A549 (cell line): Measurements from ENCODE around the gene XPC. TPM values are rescaled to one million over a fixed set of nuclear protein-coding genes. Genes with fewer than 3 reads are reported as not detected.

ENCODE experiments used
- ATAC-seq, 2 experiments: fragments of 200-7000 bp in 1 of 2; fragments of >200 bp in 1 of 2; cut with Nextera tagmentation in 1 of 2; cut with Tn5 transposase in 1 of 2; 3 replicates each; pipeline versions ENCODE4 v1.8.0 to v1.9.1; 2018 to 2020; ENCODE audit warnings: mild to moderate bottlenecking in 1 of 2, moderate library complexity in 1 of 2
- CTCF ChIA-PET: fragments of 300-600 bp; sonication (Branson Sonifier 250); formaldehyde crosslinking; extraction: SDS; loops from one replicate; lab custom pipeline; 2021; ENCODE audit warnings: antibody characterized with exemption, inconsistent platforms; lab: Yijun Ruan, JAX
- POLR2A ChIA-PET: fragments of 350-600 bp; formaldehyde crosslinking; extraction: SDS; loops from one replicate; lab custom pipeline; 2021; ENCODE audit warnings: antibody characterized with exemption, inconsistent platforms; lab: Yijun Ruan, JAX
- DNase-seq, 2 experiments: peaks; one replicate each; pipeline versions ENCODE4 v3.0.0 to v3.0.0-alpha.2; 2011 to 2016; ENCODE audit warnings: low read depth in 1 of 2, low spot score in 1 of 2
- FAIRE-seq: peaks from 2 replicates; lab custom pipeline; 2011; peaks lifted over from hg19 to GRCh38; lab: Jason Lieb, UNC
- H3K27ac ChIP-seq, 2 experiments: fragments of >200 bp; sonication (Bioruptor Twin); formaldehyde crosslinking; 3 replicates each; pipeline ENCODE4 v1.5.1; 2016 to 2017
- H3K4me1 ChIP-seq: fragments of >200 bp; sonication (Bioruptor Twin); formaldehyde crosslinking; 3 replicates; pipeline ENCODE4 v1.6.1; 2016
- H3K4me2 ChIP-seq: fragments of >200 bp; sonication (Bioruptor Twin); formaldehyde crosslinking; 3 replicates; pipeline ENCODE4 v1.6.1; 2016
- H3K4me3 ChIP-seq: fragments of >200 bp; sonication (Bioruptor Twin); formaldehyde crosslinking; 3 replicates; pipeline ENCODE4 v1.5.1; 2016
- H3K9me3 ChIP-seq: fragments of >200 bp; sonication (Bioruptor Twin); formaldehyde crosslinking; 3 replicates; pipeline ENCODE4 v1.6.1; 2016
- CBX8 ChIP-seq: fragments of 200-600 bp; sonication (generic); IDR thresholded peaks from 2 replicates; pipeline ENCODE4 v1.6.1; 2016
- CEBPB ChIP-seq, 2 experiments: fragments of >200 bp in 1 of 2; sonication (Bioruptor Twin) in 1 of 2; formaldehyde crosslinking in 1 of 2; IDR thresholded peaks; 2 replicates each; pipeline ENCODE4 v1.6.1; 2012 to 2016
- CHD4 ChIP-seq: fragments of 200-600 bp; sonication (generic); IDR thresholded peaks from 2 replicates; pipeline ENCODE4 v1.6.1; 2016; ENCODE audit warnings: antibody characterized with exemption, mild to moderate bottlenecking, borderline replicate concordance
- CTCF ChIP-seq: fragments of >200 bp; sonication (Bioruptor Twin); formaldehyde crosslinking; IDR thresholded peaks from 3 replicates; pipeline ENCODE4 v1.5.1; 2016
- EHF ChIP-seq: fragments of 250-450 bp; sonication (Bioruptor Pico); IDR thresholded peaks from 2 replicates; pipeline ENCODE4 v1.5.0; 2020; ENCODE audit warnings: mild to moderate bottlenecking
- EP300 ChIP-seq, 2 experiments: fragments of >200 bp; sonication (Bioruptor Twin); formaldehyde crosslinking; IDR thresholded peaks; 2 replicates in 1 of 2; 3 replicates in 1 of 2; pipeline ENCODE4 v1.6.1; 2016 to 2017
- ESRRA ChIP-seq: fragments of 150-350 bp; IDR thresholded peaks from 2 replicates; pipeline ENCODE4 v1.6.1; 2014; ENCODE audit warnings: mild to moderate bottlenecking, low read length, borderline replicate concordance
- FOXS1 ChIP-seq: fragments of 250-450 bp; sonication (Bioruptor Pico); IDR thresholded peaks from 2 replicates; pipeline ENCODE4 v1.5.0; 2020; ENCODE audit warnings: mild to moderate bottlenecking, moderate library complexity
- GATA3 ChIP-seq: IDR thresholded peaks from 2 replicates; pipeline ENCODE4 v1.6.1; 2012; ENCODE audit warnings: borderline replicate concordance
- HEYL ChIP-seq: fragments of 250-450 bp; sonication (Bioruptor Pico); IDR thresholded peaks from 2 replicates; pipeline ENCODE4 v1.8.0; 2021; ENCODE audit warnings: mild to moderate bottlenecking, moderate library complexity
- HOXB13 ChIP-seq: fragments of 250-450 bp; sonication (Bioruptor Pico); IDR thresholded peaks from 2 replicates; pipeline ENCODE4 v1.5.0; 2020; ENCODE audit warnings: low read depth, mild to moderate bottlenecking, moderate library complexity
- JUN ChIP-seq, 2 experiments: fragments of >200 bp; sonication (Bioruptor Twin); formaldehyde crosslinking; IDR thresholded peaks; 2 replicates in 1 of 2; 3 replicates in 1 of 2; pipeline ENCODE4 v1.6.1; 2016 to 2017
- NPAS2 ChIP-seq: fragments of 250-450 bp; sonication (Bioruptor Pico); IDR thresholded peaks from 2 replicates; pipeline ENCODE4 v1.8.0; 2022; ENCODE audit warnings: mild to moderate bottlenecking, moderate library complexity, borderline replicate concordance
- PBX3 ChIP-seq: IDR thresholded peaks from 2 replicates; pipeline ENCODE4 v1.6.1; 2012
- PHF8 ChIP-seq: fragments of 200-600 bp; sonication (generic); IDR thresholded peaks from 2 replicates; pipeline ENCODE4 v1.6.1; 2016; ENCODE audit warnings: low read depth, mild to moderate bottlenecking, antibody characterized with exemption, moderate library complexity, borderline replicate concordance
- POLR2A ChIP-seq: IDR thresholded peaks from 2 replicates; pipeline ENCODE4 v1.6.1; 2012; ENCODE audit warnings: mild to moderate bottlenecking, low read length
- RARB ChIP-seq: fragments of 250-450 bp; sonication (Bioruptor Pico); IDR thresholded peaks from 2 replicates; pipeline ENCODE4 v1.8.0; 2021; ENCODE audit warnings: mild to moderate bottlenecking, moderate library complexity
- RNF2 ChIP-seq: fragments of 200-600 bp; sonication (generic); IDR thresholded peaks from 2 replicates; pipeline ENCODE4 v1.6.1; 2016; ENCODE audit warnings: low read depth, mild to moderate bottlenecking, antibody characterized with exemption, moderate library complexity, borderline replicate concordance
- SMC3 ChIP-seq: fragments of >200 bp; sonication (Bioruptor Twin); formaldehyde crosslinking; IDR thresholded peaks from 3 replicates; pipeline ENCODE4 v1.6.1; 2018; ENCODE audit warnings: inconsistent platforms
- USF2 ChIP-seq: fragments of 450-650 bp; IDR thresholded peaks from 2 replicates; pipeline ENCODE4 v1.6.1; 2014; ENCODE audit warnings: antibody characterized with exemption
- ZFP36 ChIP-seq: fragments of 450-650 bp; IDR thresholded peaks from 2 replicates; pipeline ENCODE4 v1.6.1; 2014; ENCODE audit warnings: borderline replicate concordance; ENCODE audit not compliant: partially characterized antibody
- ZNF302 ChIP-seq: fragments of 250-450 bp; sonication (Bioruptor Pico); IDR thresholded peaks from 2 replicates; pipeline ENCODE4 v1.9.0; 2021; ENCODE audit warnings: inconsistent platforms, mild to moderate bottlenecking, moderate library complexity
- WGBS: methylation state at CpG from one replicate; pipeline ENCODE4 v1.1.6; 2017; ENCODE audit errors: missing lambda C conversion rate; 5-methylcytosine and 5-hydroxymethylcytosine counted together
- polyA plus RNA-seq, 4 experiments: library from polyadenylated mRNA; depleted of rRNA in 3 of 4; stranded (reverse); fragments of >200 nt; fragmentation: RNase III in 1 of 4; extraction: RNeasy Plus Mini Kit Qiagen cat#74134 plus additional on column Dnase treatment in 1 of 4; gene quantifications; 2 replicates in 3 of 4; 3 replicates in 1 of 4; pipeline ENCODE4 v1.2.3, GENCODE V29; 2011 to 2017
- TF ChIP-seq, protein P1 (sequence below): fragments of 200-600 bp; sonication (generic); IDR thresholded peaks from 2 replicates; pipeline ENCODE4 v1.6.1; 2016; ENCODE audit warnings: antibody characterized with exemption, mild to moderate bottlenecking, moderate library complexity

XPC gene
- polyA plus RNA-seq, 2 of the 4 experiments (the other 2 are of a cell fraction) = 35.4 to 36.3 TPM

GRCh38 chr3:14208168-14208567 lies 29.8 kb upstream of the XPC start (continued):
- no peak for TF ChIP-seq NPAS2 (CRISPR knock-in tag)
- no peak for TF ChIP-seq CBX8
- TF ChIP-seq, all 56 proteins: peak for 0

DNA sequence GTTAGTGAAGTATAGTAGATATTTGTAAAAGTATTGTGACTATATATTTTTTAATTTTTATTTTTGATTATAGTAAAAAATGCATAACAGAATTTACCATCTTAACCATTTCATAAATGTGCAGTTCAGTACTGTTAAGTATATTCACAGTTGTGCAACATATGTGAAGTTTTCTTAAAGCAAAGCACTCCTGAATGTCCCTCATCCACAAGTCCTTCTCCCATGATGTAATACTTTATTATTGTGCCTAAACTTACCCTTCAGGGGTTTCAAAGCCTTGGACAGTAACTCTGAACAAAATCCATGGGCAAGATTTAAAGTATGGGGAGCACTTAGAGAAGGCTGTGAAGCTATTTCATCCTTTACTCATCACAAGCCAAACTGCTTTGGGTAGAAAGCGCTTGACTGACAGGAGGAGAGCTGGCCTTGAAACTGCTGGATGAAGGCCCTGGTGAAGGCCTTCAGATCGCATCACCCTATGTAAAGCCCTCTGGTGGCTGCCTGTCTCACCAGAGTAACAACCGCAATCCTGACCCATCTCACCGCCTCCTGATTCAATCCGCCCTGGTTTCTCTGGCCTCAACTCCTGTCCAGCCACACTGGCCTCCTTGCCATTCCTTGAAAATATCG lies 28.3 kb upstream of the XPC start:
- Histone ChIP-seq H3K4me1 (no peaks in the 10 kb centered on the region), H3K4me2 (no peak overlapping the region), H3K4me3 (no peak overlapping the region), H3K27ac (no peak overlapping the region), H3K9me3 (no peaks in the 10 kb centered on the region)
- ATAC-seq (peak in 1 of 2 experiments; percentile 26; a peak in 1 of 6 replicates), FAIRE-seq (no peak), DNase-seq (no peak)
- WGBS = 80% methylated on average over 6 of the region's 6 CpGs
- no peak for TF ChIP-seq ZFP36
- TF ChIP-seq PBX3 = no peak
- no peak for TF ChIP-seq RARB (CRISPR knock-in tag)
- no peak for TF ChIP-seq ZNF302
- no peak for TF ChIP-seq SMC3
- TF ChIP-seq HOXB13 = no peak
- no peak for TF ChIP-seq GATA3
- TF ChIP-seq CBX8 = no peak
- TF ChIP-seq POLR2A = no peak
- no peak for TF ChIP-seq CHD4
- no peak for TF ChIP-seq ESRRA
- TF ChIP-seq JUN (IDR thresholded peaks at IDR 0.05) = no peak
- no peak for TF ChIP-seq USF2
- TF ChIP-seq PHF8 = no peak
- TF ChIP-seq HEYL (CRISPR knock-in tag) = no peak
- TF ChIP-seq RNF2 = no peak
- no peak for TF ChIP-seq EHF (CRISPR knock-in tag)
- no peak for TF ChIP-seq EP300 (IDR thresholded peaks at IDR 0.05)
- TF ChIP-seq FOXS1 (CRISPR knock-in tag) = no peak
- POLR2A ChIA-PET = interaction anchor here (1.4 kb wide), 1 partner anchor 28 kb away, joined by 3 read pairs; the partner anchor contains the start of genes LSM3 and XPC
- CTCF ChIA-PET = interaction anchor here (0.9 to 5.0 kb wide), 5 partner anchors 10 to 341 kb away, joined by 3 to 34 read pairs (median 3); no protein-coding TSS in a partner anchor

- 81% methylated on average over 11 of the region's 11 CpGs for WGBS
- ChIA-PET CTCF (interaction anchor here (0.6 to 5.4 kb wide), 40 partner anchors 9 to 716 kb away, joined by 3 to 69 read pairs (median 8); partner anchors contain the start of gene CCDC174), POLR2A (no interaction called here)
- H3K27ac ChIP-seq = no peak overlapping the region
- DNase-seq (no peak), FAIRE-seq (no peak), ATAC-seq (no peak)
- no peak overlapping the region for H3K4me2 ChIP-seq
- no peaks in the 10 kb centered on the region for H3K4me1 ChIP-seq
- no peak overlapping the region for H3K4me3 ChIP-seq
- H3K9me3 ChIP-seq = no peaks in the 10 kb centered on the region
- TF ChIP-seq CTCF = no peak
- TF ChIP-seq GATA3 = 0 out of 2 replicates have a peak, but pooled peaks have one; percentile 13
- TF ChIP-seq, protein P1, sequence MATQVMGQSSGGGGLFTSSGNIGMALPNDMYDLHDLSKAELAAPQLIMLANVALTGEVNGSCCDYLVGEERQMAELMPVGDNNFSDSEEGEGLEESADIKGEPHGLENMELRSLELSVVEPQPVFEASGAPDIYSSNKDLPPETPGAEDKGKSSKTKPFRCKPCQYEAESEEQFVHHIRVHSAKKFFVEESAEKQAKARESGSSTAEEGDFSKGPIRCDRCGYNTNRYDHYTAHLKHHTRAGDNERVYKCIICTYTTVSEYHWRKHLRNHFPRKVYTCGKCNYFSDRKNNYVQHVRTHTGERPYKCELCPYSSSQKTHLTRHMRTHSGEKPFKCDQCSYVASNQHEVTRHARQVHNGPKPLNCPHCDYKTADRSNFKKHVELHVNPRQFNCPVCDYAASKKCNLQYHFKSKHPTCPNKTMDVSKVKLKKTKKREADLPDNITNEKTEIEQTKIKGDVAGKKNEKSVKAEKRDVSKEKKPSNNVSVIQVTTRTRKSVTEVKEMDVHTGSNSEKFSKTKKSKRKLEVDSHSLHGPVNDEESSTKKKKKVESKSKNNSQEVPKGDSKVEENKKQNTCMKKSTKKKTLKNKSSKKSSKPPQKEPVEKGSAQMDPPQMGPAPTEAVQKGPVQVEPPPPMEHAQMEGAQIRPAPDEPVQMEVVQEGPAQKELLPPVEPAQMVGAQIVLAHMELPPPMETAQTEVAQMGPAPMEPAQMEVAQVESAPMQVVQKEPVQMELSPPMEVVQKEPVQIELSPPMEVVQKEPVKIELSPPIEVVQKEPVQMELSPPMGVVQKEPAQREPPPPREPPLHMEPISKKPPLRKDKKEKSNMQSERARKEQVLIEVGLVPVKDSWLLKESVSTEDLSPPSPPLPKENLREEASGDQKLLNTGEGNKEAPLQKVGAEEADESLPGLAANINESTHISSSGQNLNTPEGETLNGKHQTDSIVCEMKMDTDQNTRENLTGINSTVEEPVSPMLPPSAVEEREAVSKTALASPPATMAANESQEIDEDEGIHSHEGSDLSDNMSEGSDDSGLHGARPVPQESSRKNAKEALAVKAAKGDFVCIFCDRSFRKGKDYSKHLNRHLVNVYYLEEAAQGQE = no peak
- peak; percentile 15 to 57; a peak in 3 of 4 replicates for TF ChIP-seq CEBPB (IDR thresholded peaks at IDR 0.05)
Measured at GRCh38 chr3:14204515-14205284, 26.3 kb upstream of the XPC start.
